ENCODE data around the gene UBTD1.

Gene UBTD1

GRCh38 chr10:97498841-97499560 is at the start of gene UBTD1:
TSS of gene UBTD1 (plus strand) at chr10:97498924. CDS start at chr10:97499204, 280 bp downstream.
- no peak for TF ChIP-seq CTCF (conservative IDR thresholded peaks at IDR 0.05; ENCODE audit: low read depth, low read length)
- DNase-seq (ENCODE audit: low read depth), result no peak

GRCh38 chr10:97450828-97451227 is 47.9 kb upstream of the UBTD1 start:
- no peak overlapping the region for H3K4me3 ChIP-seq (ENCODE audit: low read length)
- TF ChIP-seq CTCF (conservative IDR thresholded peaks at IDR 0.05; ENCODE audit: low read depth, low read length), result no peak
- no peak for DNase-seq (ENCODE audit: low read depth)

More at GRCh38 chr10:97498841-97499560, at the start of gene UBTD1:
- peak within 1 kb of the TSS; percentile 95 for H3K4me3 ChIP-seq (ENCODE audit: low read length)

GRCh38 chr10:97451605-97452004 is 47.1 kb upstream of the UBTD1 start:
- DNase-seq (ENCODE audit: low read depth), result no peak
- TF ChIP-seq CTCF (conservative IDR thresholded peaks at IDR 0.05; ENCODE audit: low read depth, low read length), result no peak
- H3K4me3 ChIP-seq (ENCODE audit: low read length), result no peak overlapping the region

- TF ChIP-seq CTCF (conservative IDR thresholded peaks at IDR 0.05; ENCODE audit: low read depth, low read length), result no peak
- H3K4me3 ChIP-seq (ENCODE audit: low read length), result no peak overlapping the region
- DNase-seq (ENCODE audit: low read depth), result no peak
These were observed 46.4 kb upstream of the UBTD1 start for GRCh38 chr10:97452352-97452751.

GRCh38 chr10:97454330-97455036 is 44.2 kb upstream of the UBTD1 start:
- no peak for DNase-seq (ENCODE audit: low read depth)
- TF ChIP-seq CTCF (conservative IDR thresholded peaks at IDR 0.05; ENCODE audit: low read depth, low read length), result no peak
- no peak overlapping the region for H3K4me3 ChIP-seq (ENCODE audit: low read length)

GRCh38 chr10:97456034-97456685 is 42.6 kb upstream of the UBTD1 start:
- H3K4me3 ChIP-seq (ENCODE audit: low read length), result no peak overlapping the region
- TF ChIP-seq CTCF (conservative IDR thresholded peaks at IDR 0.05; ENCODE audit: low read depth, low read length), result no peak
- DNase-seq (ENCODE audit: low read depth), result no peak

Measured in retinal pigment epithelial cell (primary cell).